Measurements from ENCODE around the gene NLGN2.

Gene NLGN2

GRCh38 chr17:7405350-7406234 lies 2.1 kb upstream of the NLGN2 start:
- peak overlapping the region; percentile 75 for H3K4me3 ChIP-seq (ENCODE audit: extremely low read depth, insufficient read depth, low read length, poor library complexity, severe bottlenecking)
- H3K4me1 ChIP-seq (ENCODE audit: control insufficient read depth, insufficient read depth, low read length, poor library complexity, severe bottlenecking): peaks cover 7% of the 10 kb centered on the region
- peak overlapping the region; percentile 76 for H3K27ac ChIP-seq (ENCODE audit: low read depth, low read length, severe bottlenecking)
- peaks cover 28% of the 10 kb centered on the region for H3K36me3 ChIP-seq (ENCODE audit: control insufficient read depth, insufficient read depth, low read length)
- 1 to 2% methylated on average over 16 to 26 of the region's 38 CpGs for WGBS, 2 experiments (ENCODE audit: insufficient coverage in 2 of 2)
- no peaks in the 10 kb centered on the region for H3K9me3 ChIP-seq (ENCODE audit: control insufficient read depth, low read length)

GRCh38 chr17:7406235-7406825 lies 1.3 kb upstream of the NLGN2 start:
- no peaks in the 10 kb centered on the region for H3K9me3 ChIP-seq (ENCODE audit: control insufficient read depth, low read length)
- peaks cover 3% of the 10 kb centered on the region for H3K4me1 ChIP-seq (ENCODE audit: control insufficient read depth, insufficient read depth, low read length, poor library complexity, severe bottlenecking)
- WGBS, 2 experiments (ENCODE audit: insufficient coverage in 2 of 2): 11 to 26% methylated on average over 3 of the region's 12 CpGs
- peaks cover 34% of the 10 kb centered on the region for H3K36me3 ChIP-seq (ENCODE audit: control insufficient read depth, insufficient read depth, low read length)
- no peak overlapping the region for H3K27ac ChIP-seq (ENCODE audit: low read depth, low read length, severe bottlenecking)
- peak overlapping the region; percentile 75 for H3K4me3 ChIP-seq (ENCODE audit: extremely low read depth, insufficient read depth, low read length, poor library complexity, severe bottlenecking)

- 80 to 100% methylated on average over 3 to 4 of the region's 13 CpGs for WGBS, 2 experiments (ENCODE audit: insufficient coverage in 2 of 2)
- H3K4me3 ChIP-seq (ENCODE audit: extremely low read depth, insufficient read depth, low read length, poor library complexity, severe bottlenecking): no peak overlapping the region
- H3K27ac ChIP-seq (ENCODE audit: low read depth, low read length, severe bottlenecking): no peak overlapping the region
Observed at GRCh38 chr17:7407082-7407481, 563 bp upstream of the NLGN2 start.

GRCh38 chr17:7408252-7408727 lies 645 bp downstream of the NLGN2 start:
- Histone ChIP-seq H3K36me3 (ENCODE audit: control insufficient read depth, insufficient read depth, low read length) (peaks cover 29% of the 10 kb centered on the region), H3K4me1 (ENCODE audit: control insufficient read depth, insufficient read depth, low read length, poor library complexity, severe bottlenecking) (peaks cover 4% of the 10 kb centered on the region), H3K9me3 (ENCODE audit: control insufficient read depth, low read length) (no peaks in the 10 kb centered on the region), H3K4me3 (ENCODE audit: extremely low read depth, insufficient read depth, low read length, poor library complexity, severe bottlenecking) (no peak overlapping the region), H3K27ac (ENCODE audit: low read depth, low read length, severe bottlenecking) (no peak overlapping the region)
- 94 to 95% methylated on average over 39 to 58 of the region's 58 CpGs for WGBS, 2 experiments (ENCODE audit: insufficient coverage in 2 of 2)

More at GRCh38 chr17:7407082-7407481, 563 bp upstream of the NLGN2 start:
- Histone ChIP-seq H3K36me3 (ENCODE audit: control insufficient read depth, insufficient read depth, low read length) (peaks cover 32% of the 10 kb centered on the region), H3K4me1 (ENCODE audit: control insufficient read depth, insufficient read depth, low read length, poor library complexity, severe bottlenecking) (peaks cover 3% of the 10 kb centered on the region), H3K9me3 (ENCODE audit: control insufficient read depth, low read length) (no peaks in the 10 kb centered on the region)

- H3K4me3 ChIP-seq (ENCODE audit: extremely low read depth, insufficient read depth, low read length, poor library complexity, severe bottlenecking): no peak overlapping the region
- no peak overlapping the region for H3K27ac ChIP-seq (ENCODE audit: low read depth, low read length, severe bottlenecking)
- no peaks in the 10 kb centered on the region for H3K9me3 ChIP-seq (ENCODE audit: control insufficient read depth, low read length)
- H3K4me1 ChIP-seq (ENCODE audit: control insufficient read depth, insufficient read depth, low read length, poor library complexity, severe bottlenecking): peaks cover 4% of the 10 kb centered on the region
- H3K36me3 ChIP-seq (ENCODE audit: control insufficient read depth, insufficient read depth, low read length): peaks cover 29% of the 10 kb centered on the region
- 95 to 96% methylated on average over 5 to 6 of the region's 6 CpGs for WGBS, 2 experiments (ENCODE audit: insufficient coverage in 2 of 2)
Observed at GRCh38 chr17:7408863-7409262, 1.2 kb downstream of the NLGN2 start.

- Histone ChIP-seq H3K36me3 (ENCODE audit: control insufficient read depth, insufficient read depth, low read length) (peaks cover 35% of the 10 kb centered on the region), H3K27ac (ENCODE audit: low read depth, low read length, severe bottlenecking) (no peak overlapping the region), H3K4me3 (ENCODE audit: extremely low read depth, insufficient read depth, low read length, poor library complexity, severe bottlenecking) (no peak overlapping the region), H3K4me1 (ENCODE audit: control insufficient read depth, insufficient read depth, low read length, poor library complexity, severe bottlenecking) (peaks cover 4% of the 10 kb centered on the region), H3K9me3 (ENCODE audit: control insufficient read depth, low read length) (no peaks in the 10 kb centered on the region)
- 97 to 98% methylated on average over 5 to 6 of the region's 6 CpGs for WGBS, 2 experiments (ENCODE audit: insufficient coverage in 2 of 2)
Observed at GRCh38 chr17:7409716-7410115, 2.1 kb downstream of the NLGN2 start.

- H3K27ac ChIP-seq (ENCODE audit: low read depth, low read length, severe bottlenecking): no peak overlapping the region
- H3K36me3 ChIP-seq (ENCODE audit: control insufficient read depth, insufficient read depth, low read length): peaks cover 46% of the 10 kb centered on the region
- H3K4me1 ChIP-seq (ENCODE audit: control insufficient read depth, insufficient read depth, low read length, poor library complexity, severe bottlenecking): peaks cover 4% of the 10 kb centered on the region
- no peak overlapping the region for H3K4me3 ChIP-seq (ENCODE audit: extremely low read depth, insufficient read depth, low read length, poor library complexity, severe bottlenecking)
- 92 to 96% methylated on average over 14 to 25 of the region's 25 CpGs for WGBS, 2 experiments (ENCODE audit: insufficient coverage in 2 of 2)
- no peaks in the 10 kb centered on the region for H3K9me3 ChIP-seq (ENCODE audit: control insufficient read depth, low read length)
Observed at GRCh38 chr17:7410634-7411426, 3.2 kb downstream of the NLGN2 start.

- Histone ChIP-seq H3K36me3 (ENCODE audit: control insufficient read depth, insufficient read depth, low read length) (peaks cover 47% of the 10 kb centered on the region), H3K4me1 (ENCODE audit: control insufficient read depth, insufficient read depth, low read length, poor library complexity, severe bottlenecking) (peaks cover 4% of the 10 kb centered on the region), H3K9me3 (ENCODE audit: control insufficient read depth, low read length) (no peaks in the 10 kb centered on the region), H3K27ac (ENCODE audit: low read depth, low read length, severe bottlenecking) (no peak overlapping the region), H3K4me3 (ENCODE audit: extremely low read depth, insufficient read depth, low read length, poor library complexity, severe bottlenecking) (no peak overlapping the region)
- WGBS, 2 experiments (ENCODE audit: insufficient coverage in 2 of 2): 91 to 96% methylated on average over 6 to 8 of the region's 8 CpGs
Observed at GRCh38 chr17:7411427-7411750, 3.7 kb downstream of the NLGN2 start.

GRCh38 chr17:7413346-7413985 lies 5.8 kb downstream of the NLGN2 start:
- Histone ChIP-seq H3K4me1 (ENCODE audit: control insufficient read depth, insufficient read depth, low read length, poor library complexity, severe bottlenecking) (peaks cover 4% of the 10 kb centered on the region), H3K9me3 (ENCODE audit: control insufficient read depth, low read length) (no peaks in the 10 kb centered on the region), H3K27ac (ENCODE audit: low read depth, low read length, severe bottlenecking) (no peak overlapping the region), H3K4me3 (ENCODE audit: extremely low read depth, insufficient read depth, low read length, poor library complexity, severe bottlenecking) (no peak overlapping the region), H3K36me3 (ENCODE audit: control insufficient read depth, insufficient read depth, low read length) (peaks cover 46% of the 10 kb centered on the region)
- WGBS, 2 experiments (ENCODE audit: insufficient coverage in 2 of 2): 90 to 100% methylated on average over 1 to 4 of the region's 6 CpGs

- 89 to 92% methylated on average over 14 of the region's 14 CpGs for WGBS, 2 experiments (ENCODE audit: insufficient coverage in 2 of 2)
- Histone ChIP-seq H3K27ac (ENCODE audit: low read depth, low read length, severe bottlenecking) (no peak overlapping the region), H3K36me3 (ENCODE audit: control insufficient read depth, insufficient read depth, low read length) (peaks cover 33% of the 10 kb centered on the region), H3K4me1 (ENCODE audit: control insufficient read depth, insufficient read depth, low read length, poor library complexity, severe bottlenecking) (peaks cover 8% of the 10 kb centered on the region), H3K4me3 (ENCODE audit: extremely low read depth, insufficient read depth, low read length, poor library complexity, severe bottlenecking) (no peak overlapping the region), H3K9me3 (ENCODE audit: control insufficient read depth, low read length) (no peaks in the 10 kb centered on the region)
Observed at GRCh38 chr17:7414837-7415236, 7.2 kb downstream of the NLGN2 start.
